ENCODE data around the gene CTRL. TPM values are rescaled to one million over a fixed set of nuclear protein-coding genes. Genes with fewer than 3 reads are reported as not detected.

The CTRL gene
- polyA plus RNA-seq, 1 of the 3 experiments (the other 2 are of a cell fraction): 1.9 TPM

- CTCF ChIA-PET: interaction anchor here (1.0 to 2.5 kb wide), 3 partner anchors 9 to 135 kb away, joined by 4 to 9 read pairs (median 9); no protein-coding TSS in a partner anchor
- H3K9me2 ChIP-seq: no peaks in the 10 kb centered on the region
- peaks cover 0 to 8% of the 10 kb centered on the region in 2 experiments; a peak in 1 of 4 replicates for H3K4me1 ChIP-seq (ENCODE audit: control insufficient read depth in 1 of 2, insufficient read depth in 2 of 2, low read depth in 1 of 2, low read length in 1 of 2)
- peaks cover 23% of the 10 kb centered on the region; the same call in 1 of the 2 replicates for H3K79me2 ChIP-seq (ENCODE audit: insufficient read depth)
- H3K4me3 ChIP-seq (ENCODE audit: low read depth in 2 of 2, low read length in 1 of 2): no peak overlapping the region
- no peaks in the 10 kb centered on the region for H4K20me1 ChIP-seq (ENCODE audit: insufficient read depth)
- POLR2A ChIA-PET: interaction anchor here (1.6 kb wide), 1 partner anchor 8 kb away, joined by 4 read pairs; no protein-coding TSS in a partner anchor
- DNase-seq: no peak
- H2AFZ ChIP-seq (ENCODE audit: low read depth): no peak overlapping the region
- H3K36me3 ChIP-seq (replicated peaks in 1 of 2; ENCODE audit: control insufficient read depth in 1 of 2, insufficient read depth in 2 of 2, low read length in 1 of 2): peaks cover 15 to 66% of the 10 kb centered on the region in 2 experiments
- no peaks in the 10 kb centered on the region for H3K9me3 ChIP-seq
- H3K9ac ChIP-seq: no peak overlapping the region
- TF ChIP-seq TEAD4 (IDR thresholded peaks at IDR 0.05; ENCODE audit: borderline replicate concordance, insufficient read depth) (no peak), RAD21 (IDR thresholded peaks at IDR 0.05; ENCODE audit: low read length) (no peak), MAX (IDR thresholded peaks at IDR 0.05; ENCODE audit: low read depth) (no peak), ELF1 (IDR thresholded peaks at IDR 0.05) (no peak), FOXJ3 (CRISPR knock-in tag; IDR thresholded peaks at IDR 0.05) (no peak), USF2 (IDR thresholded peaks at IDR 0.05; ENCODE audit: borderline replicate concordance, low read depth, low read length) (no peak), CTCF (IDR thresholded peaks at IDR 0.05) (no peak), USF1 (IDR thresholded peaks at IDR 0.05; ENCODE audit: borderline replicate concordance, low read depth) (no peak), TCF12 (IDR thresholded peaks at IDR 0.05) (no peak), GABPA (IDR thresholded peaks at IDR 0.05; ENCODE audit: low read depth) (no peak), CHD2 (IDR thresholded peaks at IDR 0.05; ENCODE audit: low read length, partially characterized antibody) (no peak), RCOR1 (IDR thresholded peaks at IDR 0.05; ENCODE audit: low read length) (no peak), MXI1 (IDR thresholded peaks at IDR 0.05; ENCODE audit: low read depth, low read length) (no peak), REST (IDR thresholded peaks at IDR 0.05; ENCODE audit: low read depth, low read length) (no peak), SIN3A (IDR thresholded peaks at IDR 0.05; ENCODE audit: borderline replicate concordance, low read depth, low read length) (no peak)
- H3K4me2 ChIP-seq: no peak overlapping the region
- 70% methylated on average over 6 of the region's 12 CpGs for WGBS (ENCODE audit: low lambda C conversion rate)
- H3K27ac ChIP-seq (ENCODE audit: low read depth in 2 of 2, low read length in 1 of 2): no peak overlapping the region
- peaks cover 7% of the 10 kb centered on the region for H3F3A ChIP-seq (replicated peaks; ENCODE audit: insufficient read depth)
- H3K27me3 ChIP-seq (ENCODE audit: insufficient read depth): no peaks in the 10 kb centered on the region
Observed at GRCh38 chr16:67951485-67951884, 19.8 kb upstream of the CTRL start.

All from SK-N-SH (cell line).